RCC 7860 (cell line): Measurements from ENCODE around the gene NPR3.
A peak's percentile ranks its signal among the peaks of the same experiment; 100 is the strongest.
"Not testable (repeated sequence)": the region's sequence is repeated elsewhere in the genome, so short reads cannot be mapped to it uniquely, and the experiment has no call there.

Experiments used
- DNase-seq: peaks from one replicate; pipeline ENCODE4 v3.0.0-alpha.2; 2015; ENCODE audit warnings: low spot score
- FAIRE-seq: peaks from 2 replicates; lab custom pipeline; 2012; peaks lifted over from hg19 to GRCh38; lab: Jason Lieb, UNC

The NPR3 gene

GRCh38 chr5:32805462-32805861 is 94.3 kb downstream of the NPR3 start:
- not testable (repeated sequence) for FAIRE-seq, DNase-seq

GRCh38 chr5:32805971-32806638 is 95.0 kb downstream of the NPR3 start:
- peak; percentile 50 for DNase-seq
- peak; percentile 53 for FAIRE-seq

- FAIRE-seq = no peak
- DNase-seq = no peak
These were observed 97.7 kb downstream of the NPR3 start for GRCh38 chr5:32808783-32809182.

GRCh38 chr5:32810804-32811203 is 99.7 kb downstream of the NPR3 start:
- DNase-seq = no peak
- FAIRE-seq = no peak

DNA sequence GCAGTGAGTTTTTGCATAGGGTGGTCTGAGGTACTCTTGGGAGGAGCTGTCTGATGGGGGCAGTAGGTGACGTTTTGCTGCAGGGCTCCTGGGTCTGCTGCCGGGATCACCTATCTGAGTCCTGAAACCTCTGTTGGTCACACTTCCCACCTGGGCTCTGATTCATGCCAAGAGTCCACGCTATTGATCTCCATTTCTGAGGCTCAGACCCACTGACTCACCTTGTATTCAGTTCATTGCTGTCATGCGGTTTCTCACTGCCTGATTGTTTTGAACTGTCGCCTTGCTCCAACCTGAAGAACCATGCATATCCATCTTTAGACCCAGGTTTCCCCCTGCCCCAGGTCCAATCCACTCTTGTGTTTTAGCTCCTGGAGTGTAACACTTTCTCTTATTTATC is 101.3 kb downstream of the NPR3 start:
- FAIRE-seq = no peak
- DNase-seq = no peak

GRCh38 chr5:32814141-32814540 is 103.0 kb downstream of the NPR3 start:
- DNase-seq (no peak), FAIRE-seq (no peak)

- DNase-seq (no peak), FAIRE-seq (no peak)
These were observed 103.5 kb downstream of the NPR3 start for GRCh38 chr5:32814620-32815019.

- DNase-seq = no peak
- FAIRE-seq = no peak
These were observed 116.9 kb downstream of the NPR3 start for GRCh38 chr5:32827981-32828380.

GRCh38 chr5:32828492-32828891 is 117.4 kb downstream of the NPR3 start:
- FAIRE-seq = no peak
- no peak for DNase-seq

GRCh38 chr5:32831624-32832023 is 120.5 kb downstream of the NPR3 start:
- no peak for DNase-seq
- no peak for FAIRE-seq

- no peak for FAIRE-seq
- no peak for DNase-seq
These were observed 122.0 kb downstream of the NPR3 start for GRCh38 chr5:32833127-32833526.

DNA sequence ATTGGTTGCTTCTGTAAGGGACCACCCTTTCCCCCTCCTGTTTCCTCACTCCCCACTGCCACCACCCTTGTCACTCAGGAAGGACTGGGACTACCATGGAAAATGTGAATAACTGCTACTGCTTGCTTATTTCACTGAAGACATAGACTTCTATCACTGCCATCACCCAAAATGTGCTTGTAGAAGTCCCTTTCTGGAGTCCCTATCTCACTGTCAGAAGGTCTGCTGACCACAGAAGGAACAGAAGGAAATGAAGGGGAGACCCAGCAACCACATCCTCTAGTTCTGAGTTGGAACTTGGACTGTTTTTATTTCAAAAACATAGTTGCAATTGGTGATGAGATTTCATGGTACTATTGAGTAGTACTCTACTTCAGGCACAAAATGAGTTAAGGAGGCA is 122.5 kb downstream of the NPR3 start:
- DNase-seq = no peak
- FAIRE-seq = no peak

GRCh38 chr5:32834251-32834650 is 123.1 kb downstream of the NPR3 start:
- FAIRE-seq = no peak
- DNase-seq = no peak

DNA sequence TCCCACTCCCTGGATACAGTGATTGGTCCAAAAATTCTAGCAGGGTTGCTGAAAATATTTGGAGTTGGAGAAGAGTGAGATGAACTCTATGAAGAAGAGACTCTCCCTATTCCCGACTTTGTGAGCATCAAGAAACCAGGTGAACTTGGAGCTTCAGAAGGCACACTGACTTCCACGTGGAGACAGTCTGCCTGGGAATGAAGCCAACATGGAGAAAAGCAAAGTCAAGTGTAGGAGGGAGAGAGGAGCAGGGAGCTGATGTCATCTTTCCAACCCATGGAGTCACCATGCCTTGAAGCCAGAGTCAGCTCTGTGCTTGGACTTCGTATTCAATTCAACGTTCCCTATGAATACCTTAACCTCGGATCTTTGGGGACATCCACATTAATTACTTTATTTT is 125.1 kb downstream of the NPR3 start:
- DNase-seq = no peak
- no peak for FAIRE-seq

- DNase-seq (peak; percentile 57), FAIRE-seq (no peak)
These were observed 126.1 kb downstream of the NPR3 start for GRCh38 chr5:32837211-32837610.

- no peak for DNase-seq
- FAIRE-seq = no peak
These were observed 128.0 kb downstream of the NPR3 start for GRCh38 chr5:32839106-32839505.

DNA sequence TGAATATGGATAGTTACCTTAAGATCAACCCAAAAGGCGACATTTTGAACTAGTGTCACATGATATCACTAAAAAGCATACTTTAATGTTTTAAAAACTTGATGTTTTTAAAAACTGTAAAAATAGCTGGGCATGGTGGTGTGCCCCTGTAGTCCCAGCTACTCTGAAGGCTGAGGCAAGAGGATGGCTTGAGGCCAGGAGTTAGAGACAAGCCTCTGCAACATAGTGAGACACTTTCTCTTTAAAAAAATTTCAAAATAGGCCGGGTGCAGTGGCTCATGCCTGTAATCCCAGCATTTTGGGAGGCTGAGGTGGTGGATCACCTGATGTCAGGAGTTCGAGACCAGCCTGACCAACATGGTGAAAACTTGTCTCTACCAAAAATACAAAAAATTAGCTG is 129.5 kb downstream of the NPR3 start:
- DNase-seq (no peak), FAIRE-seq (no peak)
